Esophagus muscularis mucosa (tissue), 4 donors: Measurements from ENCODE around the gene IDNK.

Source experiments
- EP300 ChIP-seq: sonication (generic); formaldehyde crosslinking; IDR thresholded peaks from one replicate; pipeline ENCODE4 v1.6.1; 2017; ENCODE audit warnings: antibody characterized with exemption
- POLR2A ChIP-seq: fragments of 450-650 bp; IDR thresholded peaks from one replicate; pipeline ENCODE4 v1.6.1; 2017; ENCODE audit warnings: antibody characterized with exemption, moderate library complexity, mild to moderate bottlenecking, low read depth
- POLR2AphosphoS5 ChIP-seq, 2 donors: sonication (generic); formaldehyde crosslinking; IDR thresholded peaks; one replicate each; pipeline ENCODE4 v1.6.1; 2017; ENCODE audit warnings: antibody characterized with exemption in 2 of 2
- TF ChIP-seq, protein P1 (sequence below), 3 experiments: fragments of 200-600 bp in 2 of 3; fragments of 450-650 bp in 1 of 3; sonication (generic) in 2 of 3; IDR thresholded peaks; one replicate each; pipeline ENCODE4 v1.5.1; 2017 to 2019; ENCODE audit warnings: antibody characterized with exemption in 3 of 3, mild to moderate bottlenecking in 2 of 3, moderate library complexity in 1 of 3

DNA sequence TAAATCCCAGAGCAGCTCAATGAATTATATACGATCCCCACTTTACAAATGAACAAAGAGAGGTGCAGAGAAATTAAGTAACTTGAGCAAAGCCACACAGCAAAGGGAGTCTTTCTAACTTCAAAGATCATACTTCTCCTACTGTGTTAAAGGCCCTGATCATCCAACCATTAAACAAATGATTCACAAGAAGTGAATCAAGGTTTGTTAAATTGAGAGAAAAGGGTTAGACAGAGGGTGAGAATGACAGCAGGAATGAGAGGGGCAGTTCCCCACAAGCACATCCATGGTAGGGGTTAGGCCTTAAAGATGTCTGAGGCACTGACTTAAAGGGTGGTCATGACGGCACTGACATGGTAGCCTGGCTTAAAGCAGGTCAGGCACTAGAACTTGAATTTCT, 10.7 kb downstream of the IDNK start:
- TF ChIP-seq POLR2A (no peak), EP300 (no peak), POLR2AphosphoS5 (IDR thresholded peaks at IDR 0.05) (no peak)
- TF ChIP-seq, protein P1, sequence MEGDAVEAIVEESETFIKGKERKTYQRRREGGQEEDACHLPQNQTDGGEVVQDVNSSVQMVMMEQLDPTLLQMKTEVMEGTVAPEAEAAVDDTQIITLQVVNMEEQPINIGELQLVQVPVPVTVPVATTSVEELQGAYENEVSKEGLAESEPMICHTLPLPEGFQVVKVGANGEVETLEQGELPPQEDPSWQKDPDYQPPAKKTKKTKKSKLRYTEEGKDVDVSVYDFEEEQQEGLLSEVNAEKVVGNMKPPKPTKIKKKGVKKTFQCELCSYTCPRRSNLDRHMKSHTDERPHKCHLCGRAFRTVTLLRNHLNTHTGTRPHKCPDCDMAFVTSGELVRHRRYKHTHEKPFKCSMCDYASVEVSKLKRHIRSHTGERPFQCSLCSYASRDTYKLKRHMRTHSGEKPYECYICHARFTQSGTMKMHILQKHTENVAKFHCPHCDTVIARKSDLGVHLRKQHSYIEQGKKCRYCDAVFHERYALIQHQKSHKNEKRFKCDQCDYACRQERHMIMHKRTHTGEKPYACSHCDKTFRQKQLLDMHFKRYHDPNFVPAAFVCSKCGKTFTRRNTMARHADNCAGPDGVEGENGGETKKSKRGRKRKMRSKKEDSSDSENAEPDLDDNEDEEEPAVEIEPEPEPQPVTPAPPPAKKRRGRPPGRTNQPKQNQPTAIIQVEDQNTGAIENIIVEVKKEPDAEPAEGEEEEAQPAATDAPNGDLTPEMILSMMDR (IDR thresholded peaks at IDR 0.05), result no peak
